ENCODE data around the gene CD163L1. TPM values are rescaled to one million over a fixed set of nuclear protein-coding genes. Genes with fewer than 3 reads are reported as not detected.

Gene CD163L1
- total and polyA plus RNA-seq, 2 of the 8 experiments (the other 6 are each of a cell fraction or from before 2014, with no cell fraction given), result 0.11 to 0.22 TPM

- no peak overlapping the region for H4K91ac ChIP-seq (replicated peaks; ENCODE audit: insufficient read length, low read length)
- no peaks in the 10 kb centered on the region for H3K79me1 ChIP-seq (ENCODE audit: low read depth, low read length)
- no peaks in the 10 kb centered on the region for H3K79me2 ChIP-seq (ENCODE audit: control insufficient read depth in 1 of 2, insufficient read depth in 2 of 2, low read length in 2 of 2)
- no peaks in the 10 kb centered on the region for H3K4me1 ChIP-seq (replicated peaks in 1 of 4; ENCODE audit: control insufficient read depth in 3 of 4, insufficient read depth in 4 of 4, low read length in 3 of 4)
- no peak overlapping the region for H4K8ac ChIP-seq (ENCODE audit: extremely low read depth, insufficient read depth, low read length)
- H2BK12ac ChIP-seq (ENCODE audit: low read depth, low read length), result no peak overlapping the region
- no peak overlapping the region for H3K14ac ChIP-seq (ENCODE audit: insufficient read length)
- H3K9ac ChIP-seq (replicated peaks in 1 of 4; ENCODE audit: extremely low read depth in 1 of 4, low read depth in 3 of 4, low read length in 3 of 4), result no peak overlapping the region
- H3K27me3 ChIP-seq (replicated peaks in 1 of 4; ENCODE audit: control insufficient read depth in 3 of 4, extremely low read depth in 1 of 4, insufficient read depth in 3 of 4, low read length in 3 of 4), result no peaks in the 10 kb centered on the region
- H3K9me3 ChIP-seq (ENCODE audit: insufficient read depth in 2 of 2, low read depth in 1 of 2, low read length in 1 of 2), result 0 out of 4 replicates have a peak, but pooled peaks cover 0 to 4% of the 10 kb centered on the region in 2 experiments
- H4K20me1 ChIP-seq (replicated peaks in 1 of 2; ENCODE audit: control insufficient read depth in 1 of 2, insufficient read depth in 2 of 2, low read length in 2 of 2), result no peaks in the 10 kb centered on the region
- no peak overlapping the region for H2BK20ac ChIP-seq (ENCODE audit: low read length)
- 67% methylated on average over 1 of the region's 1 CpG; no CpG with 5 or more reads in 1 of the 2 experiments for WGBS, 2 experiments (ENCODE audit: extremely low coverage in 1 of 2, insufficient coverage in 1 of 2, insufficient read length in 1 of 2, insufficient replicate concordance in 2 of 2, low coverage in 1 of 2, low lambda C conversion rate in 2 of 2, missing lambda C conversion rate in 1 of 2)
- FAIRE-seq, result no peak
- no peak overlapping the region for H3K18ac ChIP-seq (ENCODE audit: extremely low read depth, low read length)
- no peak for DNase-seq (ENCODE audit: low read depth in 1 of 2, low spot score in 2 of 2)
- no peak overlapping the region for H3K4ac ChIP-seq (replicated peaks; ENCODE audit: insufficient read length, low read depth, low read length)
- TF ChIP-seq KDM5A (IDR thresholded peaks at IDR 0.05; ENCODE audit: low read length) (no peak), RBBP5 (IDR thresholded peaks at IDR 0.05; ENCODE audit: borderline replicate concordance, low read depth, low read length) (no peak), RNF2 (IDR thresholded peaks at IDR 0.05; ENCODE audit: borderline replicate concordance, low read depth, low read length, missing control alignments, poor library complexity, severe bottlenecking) (no peak), CBX5 (IDR thresholded peaks at IDR 0.05; ENCODE audit: low read depth, low read length) (no peak), NRF1 (IDR thresholded peaks at IDR 0.05; ENCODE audit: low read depth, low read length) (no peak), CHD2 (IDR thresholded peaks at IDR 0.05; ENCODE audit: low read length) (no peak)
- no peaks in the 10 kb centered on the region for H3K36me3 ChIP-seq (ENCODE audit: control insufficient read depth in 2 of 4, insufficient read depth in 4 of 4, low read length in 3 of 4)
- no peak overlapping the region for H2BK5ac ChIP-seq (ENCODE audit: low read depth, low read length)
- H3K23ac ChIP-seq (ENCODE audit: insufficient read length), result no peak overlapping the region
- ChIA-PET CTCF (ENCODE audit: partially characterized antibody) (interaction anchor here (0.5 to 1.9 kb wide), 3 partner anchors 19 to 357 kb away, joined by 3 to 5 read pairs (median 3); no protein-coding TSS in a partner anchor), POLR2A (ENCODE audit: partially characterized antibody) (no interaction called here)
- H2BK15ac ChIP-seq (ENCODE audit: low read length), result no peak overlapping the region
- no peak overlapping the region for H3K4me2 ChIP-seq (ENCODE audit: insufficient read depth in 1 of 2, low read depth in 2 of 2, low read length in 2 of 2)
- H3K23me2 ChIP-seq (ENCODE audit: low read depth, low read length), result no peaks in the 10 kb centered on the region
- H4K5ac ChIP-seq (ENCODE audit: insufficient read length, low read depth, low read length), result no peak overlapping the region
- no peak overlapping the region for H3K56ac ChIP-seq (replicated peaks; ENCODE audit: insufficient read length, low read depth, low read length)
- H3K4me3 ChIP-seq (ENCODE audit: extremely low read depth in 1 of 4, insufficient read depth in 2 of 4, low read depth in 3 of 4, low read length in 4 of 4), result no peak overlapping the region
- no peak overlapping the region for H3K27ac ChIP-seq (ENCODE audit: low read depth, low read length)
- H2AFZ ChIP-seq (ENCODE audit: low read length), result no peak overlapping the region
- no peak overlapping the region for H2AK5ac ChIP-seq (ENCODE audit: low read depth, low read length)
- no peak overlapping the region for H2BK120ac ChIP-seq (replicated peaks; ENCODE audit: low read depth, low read length)
These were observed 35.8 kb upstream of the CD163L1 start for GRCh38 chr12:7479771-7480170.
